Glomerular visceral epithelial cell (primary cell): ENCODE data around the gene TMEM47.

ENCODE experiments used
- DNase-seq: peaks from one replicate; pipeline ENCODE4 v3.0.0-alpha.2; 2016; ENCODE audit errors: extremely low spot score

Gene TMEM47

GRCh38 chrX:34585561-34585960 is 71.5 kb downstream of the TMEM47 start:
- DNase-seq, result no peak

GRCh38 chrX:34584781-34585180 is 72.3 kb downstream of the TMEM47 start:
- no peak for DNase-seq

GRCh38 chrX:34580069-34580468 is 77.0 kb downstream of the TMEM47 start:
- no peak for DNase-seq

GRCh38 chrX:34578237-34578636 is 78.8 kb downstream of the TMEM47 start:
- DNase-seq, result peak; percentile 40
